ENCODE data around the gene EIF3B.

Gene EIF3B

GRCh38 chr7:2405601-2406345, 51.1 kb downstream of the EIF3B start:
- Histone ChIP-seq H3K36me3 (replicated peaks in 1 of 2; ENCODE audit: control insufficient read depth in 2 of 2, insufficient read depth in 2 of 2, low read length in 2 of 2) (peaks cover 0 to 2% of the 10 kb centered on the region in 2 donors), H3K4me1 (ENCODE audit: control insufficient read depth in 2 of 2, insufficient read depth in 1 of 2, low read depth in 1 of 2, low read length in 2 of 2) (peaks cover 12 to 13% of the 10 kb centered on the region in 2 donors), H2BK120ac (ENCODE audit: low read depth, low read length) (no peak overlapping the region), H4K8ac (ENCODE audit: low read depth, low read length) (no peak overlapping the region), H2BK5ac (ENCODE audit: low read length) (no peak overlapping the region), H2BK12ac (ENCODE audit: low read length) (no peak overlapping the region), H3K27ac (replicated peaks; ENCODE audit: low read length) (no peak overlapping the region), H3K4ac (ENCODE audit: low read length) (no peak overlapping the region), H4K91ac (ENCODE audit: low read depth, low read length, poor library complexity) (no peak overlapping the region), H3K14ac (ENCODE audit: low read length) (no peak overlapping the region), H3K27me3 (ENCODE audit: control insufficient read depth in 3 of 3, insufficient read depth in 3 of 3, low read depth in 1 of 3, low read length in 3 of 3) (no peaks in the 10 kb centered on the region), H3K4me2 (ENCODE audit: insufficient read depth, low read length, poor library complexity, severe bottlenecking) (no peak overlapping the region), H2AK5ac (ENCODE audit: low read depth, low read length) (peak overlapping the region; percentile 75), H2AFZ (ENCODE audit: low read length) (no peak overlapping the region), H2BK15ac (ENCODE audit: low read length) (peak overlapping the region; percentile 75), H3K9ac (ENCODE audit: low read depth, low read length, poor library complexity) (no peak overlapping the region), H3K4me3 (ENCODE audit: low read length in 2 of 2) (peak overlapping the region in 1 of 2 donors; percentile 22), H3K79me1 (ENCODE audit: low read depth, low read length) (peaks cover 6% of the 10 kb centered on the region), H3K9me3 (replicated peaks in 1 of 2; ENCODE audit: control insufficient read depth in 2 of 2, insufficient read depth in 1 of 2, low read depth in 1 of 2, low read length in 2 of 2) (peaks cover 0 to 2% of the 10 kb centered on the region in 2 donors), H3K18ac (ENCODE audit: low read length) (no peak overlapping the region), H3K23ac (ENCODE audit: low read depth, low read length, poor library complexity) (peak overlapping the region; percentile 89)
- no CpG with 5 or more reads among the region's 21 CpGs for WGBS, 2 donors (ENCODE audit: extremely low coverage in 2 of 2, insufficient read length in 2 of 2, insufficient replicate concordance in 1 of 2)
- DNase-seq (ENCODE audit: low spot score), result no peak

GRCh38 chr7:2409745-2410414, 55.3 kb downstream of the EIF3B start:
- no peak overlapping the region for H2BK12ac ChIP-seq (ENCODE audit: low read length)
- no peak overlapping the region for H2AK5ac ChIP-seq (ENCODE audit: low read depth, low read length)
- H2BK5ac ChIP-seq (ENCODE audit: low read length), result no peak overlapping the region
- H3K23ac ChIP-seq (ENCODE audit: low read depth, low read length, poor library complexity), result no peak overlapping the region
- no peak overlapping the region for H4K8ac ChIP-seq (ENCODE audit: low read depth, low read length)
- no peak overlapping the region for H3K4me2 ChIP-seq (ENCODE audit: insufficient read depth, low read length, poor library complexity, severe bottlenecking)
- peaks cover 0 to under 1% of the 10 kb centered on the region in 2 donors for H3K36me3 ChIP-seq (replicated peaks in 1 of 2; ENCODE audit: control insufficient read depth in 2 of 2, insufficient read depth in 2 of 2, low read length in 2 of 2)
- no peak overlapping the region for H3K27ac ChIP-seq (replicated peaks; ENCODE audit: low read length)
- H3K4me1 ChIP-seq (ENCODE audit: control insufficient read depth in 2 of 2, insufficient read depth in 1 of 2, low read depth in 1 of 2, low read length in 2 of 2), result peaks cover 6 to 8% of the 10 kb centered on the region in 2 donors
- H3K27me3 ChIP-seq (ENCODE audit: control insufficient read depth in 3 of 3, insufficient read depth in 3 of 3, low read depth in 1 of 3, low read length in 3 of 3), result no peaks in the 10 kb centered on the region
- H2AFZ ChIP-seq (ENCODE audit: low read length), result no peak overlapping the region
- no peak overlapping the region for H3K4me3 ChIP-seq (ENCODE audit: low read length in 2 of 2)
- H3K14ac ChIP-seq (ENCODE audit: low read length), result no peak overlapping the region
- whole genome bisulfite sequencing, 2 donors (ENCODE audit: extremely low coverage in 2 of 2, insufficient read length in 2 of 2, insufficient replicate concordance in 1 of 2), result no CpG with 5 or more reads among the region's 15 CpGs
- no peaks in the 10 kb centered on the region for H3K9me3 ChIP-seq (replicated peaks in 1 of 2; ENCODE audit: control insufficient read depth in 2 of 2, insufficient read depth in 1 of 2, low read depth in 1 of 2, low read length in 2 of 2)
- no peak overlapping the region for H3K4ac ChIP-seq (ENCODE audit: low read length)
- H3K18ac ChIP-seq (ENCODE audit: low read length), result no peak overlapping the region
- no peak overlapping the region for H4K91ac ChIP-seq (ENCODE audit: low read depth, low read length, poor library complexity)
- H2BK120ac ChIP-seq (ENCODE audit: low read depth, low read length), result no peak overlapping the region
- no peak overlapping the region for H2BK15ac ChIP-seq (ENCODE audit: low read length)
- H3K9ac ChIP-seq (ENCODE audit: low read depth, low read length, poor library complexity), result no peak overlapping the region
- no peak for DNase-seq (ENCODE audit: low spot score)
- H3K79me1 ChIP-seq (ENCODE audit: low read depth, low read length), result peaks cover 6% of the 10 kb centered on the region

GRCh38 chr7:2411049-2411448, 56.4 kb downstream of the EIF3B start:
- no peak overlapping the region for H3K4ac ChIP-seq (ENCODE audit: low read length)
- no peaks in the 10 kb centered on the region for H3K9me3 ChIP-seq (replicated peaks in 1 of 2; ENCODE audit: control insufficient read depth in 2 of 2, insufficient read depth in 1 of 2, low read depth in 1 of 2, low read length in 2 of 2)
- H2AFZ ChIP-seq (ENCODE audit: low read length), result no peak overlapping the region
- H2BK12ac ChIP-seq (ENCODE audit: low read length), result no peak overlapping the region
- H2BK15ac ChIP-seq (ENCODE audit: low read length), result no peak overlapping the region
- H3K23ac ChIP-seq (ENCODE audit: low read depth, low read length, poor library complexity), result no peak overlapping the region
- no peak for DNase-seq (ENCODE audit: low spot score)
- H3K27ac ChIP-seq (replicated peaks; ENCODE audit: low read length), result no peak overlapping the region
- no peak overlapping the region for H3K18ac ChIP-seq (ENCODE audit: low read length)
- no CpG with 5 or more reads among the region's 1 CpG for WGBS, 2 donors (ENCODE audit: extremely low coverage in 2 of 2, insufficient read length in 2 of 2, insufficient replicate concordance in 1 of 2)
- peaks cover 4 to 8% of the 10 kb centered on the region in 2 donors for H3K4me1 ChIP-seq (ENCODE audit: control insufficient read depth in 2 of 2, insufficient read depth in 1 of 2, low read depth in 1 of 2, low read length in 2 of 2)
- no peak overlapping the region for H4K8ac ChIP-seq (ENCODE audit: low read depth, low read length)
- no peak overlapping the region for H2BK5ac ChIP-seq (ENCODE audit: low read length)
- H2AK5ac ChIP-seq (ENCODE audit: low read depth, low read length), result no peak overlapping the region
- no peak overlapping the region for H2BK120ac ChIP-seq (ENCODE audit: low read depth, low read length)
- no peak overlapping the region for H3K14ac ChIP-seq (ENCODE audit: low read length)
- H3K9ac ChIP-seq (ENCODE audit: low read depth, low read length, poor library complexity), result no peak overlapping the region
- no peak overlapping the region for H4K91ac ChIP-seq (ENCODE audit: low read depth, low read length, poor library complexity)
- H3K79me1 ChIP-seq (ENCODE audit: low read depth, low read length), result no peaks in the 10 kb centered on the region
- H3K4me2 ChIP-seq (ENCODE audit: insufficient read depth, low read length, poor library complexity, severe bottlenecking), result no peak overlapping the region
- H3K27me3 ChIP-seq (ENCODE audit: control insufficient read depth in 3 of 3, insufficient read depth in 3 of 3, low read depth in 1 of 3, low read length in 3 of 3), result no peaks in the 10 kb centered on the region
- H3K4me3 ChIP-seq (ENCODE audit: low read length in 2 of 2), result no peak overlapping the region
- H3K36me3 ChIP-seq (replicated peaks in 1 of 2; ENCODE audit: control insufficient read depth in 2 of 2, insufficient read depth in 2 of 2, low read length in 2 of 2), result no peaks in the 10 kb centered on the region

GRCh38 chr7:2411815-2412586, 57.4 kb downstream of the EIF3B start:
- no peaks in the 10 kb centered on the region for H3K27me3 ChIP-seq (ENCODE audit: control insufficient read depth in 3 of 3, insufficient read depth in 3 of 3, low read depth in 1 of 3, low read length in 3 of 3)
- H2BK120ac ChIP-seq (ENCODE audit: low read depth, low read length), result no peak overlapping the region
- no peak overlapping the region for H2AFZ ChIP-seq (ENCODE audit: low read length)
- no peak overlapping the region for H3K18ac ChIP-seq (ENCODE audit: low read length)
- no peaks in the 10 kb centered on the region for H3K9me3 ChIP-seq (replicated peaks in 1 of 2; ENCODE audit: control insufficient read depth in 2 of 2, insufficient read depth in 1 of 2, low read depth in 1 of 2, low read length in 2 of 2)
- peaks cover 4 to 8% of the 10 kb centered on the region in 2 donors for H3K4me1 ChIP-seq (ENCODE audit: control insufficient read depth in 2 of 2, insufficient read depth in 1 of 2, low read depth in 1 of 2, low read length in 2 of 2)
- H3K36me3 ChIP-seq (replicated peaks in 1 of 2; ENCODE audit: control insufficient read depth in 2 of 2, insufficient read depth in 2 of 2, low read length in 2 of 2), result no peaks in the 10 kb centered on the region
- no peak overlapping the region for H2AK5ac ChIP-seq (ENCODE audit: low read depth, low read length)
- DNase-seq (ENCODE audit: low spot score), result no peak
- H2BK12ac ChIP-seq (ENCODE audit: low read length), result no peak overlapping the region
- H2BK15ac ChIP-seq (ENCODE audit: low read length), result no peak overlapping the region
- H3K4me2 ChIP-seq (ENCODE audit: insufficient read depth, low read length, poor library complexity, severe bottlenecking), result no peak overlapping the region
- no peak overlapping the region for H3K14ac ChIP-seq (ENCODE audit: low read length)
- no peak overlapping the region for H4K8ac ChIP-seq (ENCODE audit: low read depth, low read length)
- H3K23ac ChIP-seq (ENCODE audit: low read depth, low read length, poor library complexity), result no peak overlapping the region
- H2BK5ac ChIP-seq (ENCODE audit: low read length), result no peak overlapping the region
- WGBS, 2 donors (ENCODE audit: extremely low coverage in 2 of 2, insufficient read length in 2 of 2, insufficient replicate concordance in 1 of 2), result no CpG with 5 or more reads among the region's 12 CpGs
- H4K91ac ChIP-seq (ENCODE audit: low read depth, low read length, poor library complexity), result no peak overlapping the region
- H3K4me3 ChIP-seq (ENCODE audit: low read length in 2 of 2), result no peak overlapping the region
- no peak overlapping the region for H3K4ac ChIP-seq (ENCODE audit: low read length)
- H3K79me1 ChIP-seq (ENCODE audit: low read depth, low read length), result no peaks in the 10 kb centered on the region
- H3K9ac ChIP-seq (ENCODE audit: low read depth, low read length, poor library complexity), result no peak overlapping the region
- no peak overlapping the region for H3K27ac ChIP-seq (replicated peaks; ENCODE audit: low read length)
